Activated CD4-positive, alpha-beta T cell treated with anti-CD3 and anti-CD28 coated beads, Interleukin-2, amount 50 U/mL, for 16 hours (primary cell): Measurements from ENCODE around the gene MAN1C1.

Source experiments
- DNase-seq: peaks from one replicate; pipeline ENCODE4 v3.0.0-alpha.2; 2020

MAN1C1 gene

DNA sequence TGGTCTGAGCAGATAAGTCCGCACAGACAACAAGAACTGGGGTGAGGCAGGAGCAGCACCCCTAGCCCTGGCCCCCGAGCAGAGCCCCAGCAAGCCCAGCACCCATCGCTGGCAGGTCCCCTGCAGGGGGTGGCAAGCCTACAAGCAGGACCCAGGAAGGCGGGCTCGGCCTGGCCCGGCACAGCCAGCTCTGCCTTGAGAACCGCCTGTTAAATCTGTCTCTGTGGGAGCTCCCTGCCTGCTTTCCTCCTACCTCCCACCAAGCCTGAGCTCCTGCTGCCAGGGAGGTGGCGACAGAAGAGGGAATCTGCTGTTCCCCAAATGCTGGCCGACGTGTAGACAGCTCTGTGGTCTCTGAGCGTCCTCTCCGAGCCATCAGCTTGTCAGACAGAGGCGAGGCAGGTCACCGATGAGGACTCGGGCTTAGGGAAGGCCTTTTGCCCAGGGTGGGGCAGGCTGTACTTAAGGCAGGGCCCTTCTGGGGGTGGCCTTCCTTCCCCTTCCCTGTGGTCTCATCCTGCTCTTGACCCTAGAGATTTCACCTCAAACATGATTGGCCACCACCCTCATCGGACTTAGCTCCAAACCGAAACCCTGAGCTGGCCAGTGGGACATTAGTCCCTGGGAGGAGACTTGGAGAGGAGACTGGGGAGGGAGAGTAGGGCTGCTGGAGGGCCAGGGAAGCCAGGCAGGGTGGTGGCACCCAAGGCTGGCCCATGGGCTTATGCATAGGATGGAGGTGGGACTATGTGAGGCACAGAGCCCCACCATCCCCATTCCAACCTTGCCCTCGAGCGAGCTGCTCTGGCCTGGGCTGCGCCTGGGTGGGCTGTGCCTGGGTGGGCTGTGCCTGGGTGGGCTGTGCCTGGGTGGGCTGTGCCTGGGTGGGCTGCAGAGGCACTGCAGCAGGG, 191.1 kb downstream of the MAN1C1 start:
- DNase-seq: no peak

DNA sequence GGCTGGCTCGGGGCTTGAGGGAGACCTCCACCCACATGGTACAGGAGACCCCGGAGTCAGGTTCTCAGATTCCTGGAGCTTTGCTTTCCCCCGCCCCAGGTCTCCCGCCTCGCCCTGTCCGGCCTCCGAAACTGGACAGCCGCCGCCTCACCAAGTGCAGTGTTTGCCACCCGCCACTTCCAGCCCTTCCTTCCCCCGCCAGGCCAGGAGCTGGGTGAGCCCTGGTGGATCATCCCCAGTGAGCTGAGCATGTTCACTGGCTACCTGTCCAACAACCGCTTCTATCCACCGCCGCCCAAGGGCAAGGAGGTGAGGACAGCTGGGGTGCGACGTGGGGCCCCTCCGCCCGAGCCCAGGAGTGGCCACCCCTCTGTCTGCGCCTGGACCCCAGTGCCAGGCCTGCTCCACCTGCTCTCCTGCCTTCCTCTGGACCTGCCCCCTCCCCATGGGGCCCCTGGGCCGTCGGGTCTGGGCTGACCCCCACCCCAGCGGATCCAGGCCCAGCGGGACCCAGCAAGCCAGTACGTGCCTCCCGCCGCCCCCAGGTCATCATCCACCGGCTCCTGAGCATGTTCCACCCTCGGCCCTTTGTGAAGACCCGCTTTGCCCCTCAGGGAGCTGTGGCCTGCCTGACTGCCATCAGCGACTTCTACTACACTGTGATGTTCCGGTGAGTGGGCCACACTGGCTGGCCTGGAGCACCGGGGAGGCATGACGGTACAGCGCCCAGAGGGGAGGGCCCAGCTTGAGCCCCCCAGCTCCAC, 192.1 kb downstream of the MAN1C1 start:
- DNase-seq: no peak

DNA sequence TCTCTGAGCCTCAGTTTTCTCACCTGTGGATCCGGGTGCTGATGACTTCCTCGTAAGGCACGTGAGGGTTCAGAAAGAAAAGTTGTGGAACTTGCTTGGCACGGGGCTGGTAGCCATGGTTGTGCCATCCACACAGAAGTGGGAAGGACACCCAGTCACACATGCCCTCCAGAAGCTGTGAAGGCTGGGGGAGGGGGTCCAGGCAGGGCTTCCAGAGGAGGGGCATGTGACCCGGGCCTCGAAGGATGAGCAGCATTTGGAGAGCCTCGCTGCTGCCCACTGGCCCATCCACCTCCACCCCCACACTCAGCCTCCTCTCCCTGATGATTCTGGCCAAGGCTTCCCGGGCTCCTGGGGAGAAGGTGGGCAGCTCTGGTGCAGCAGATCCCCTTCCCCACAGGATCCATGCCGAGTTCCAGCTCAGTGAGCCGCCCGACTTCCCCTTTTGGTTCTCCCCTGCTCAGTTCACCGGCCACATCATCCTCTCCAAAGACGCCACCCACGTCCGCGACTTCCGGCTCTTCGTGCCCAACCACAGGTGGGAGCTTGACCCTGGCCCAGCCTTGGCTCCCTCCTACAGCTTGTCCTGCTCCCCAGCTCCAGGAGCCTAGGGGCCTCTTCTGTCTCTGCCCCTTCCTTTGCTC, 192.8 kb downstream of the MAN1C1 start:
- no peak for DNase-seq

DNA sequence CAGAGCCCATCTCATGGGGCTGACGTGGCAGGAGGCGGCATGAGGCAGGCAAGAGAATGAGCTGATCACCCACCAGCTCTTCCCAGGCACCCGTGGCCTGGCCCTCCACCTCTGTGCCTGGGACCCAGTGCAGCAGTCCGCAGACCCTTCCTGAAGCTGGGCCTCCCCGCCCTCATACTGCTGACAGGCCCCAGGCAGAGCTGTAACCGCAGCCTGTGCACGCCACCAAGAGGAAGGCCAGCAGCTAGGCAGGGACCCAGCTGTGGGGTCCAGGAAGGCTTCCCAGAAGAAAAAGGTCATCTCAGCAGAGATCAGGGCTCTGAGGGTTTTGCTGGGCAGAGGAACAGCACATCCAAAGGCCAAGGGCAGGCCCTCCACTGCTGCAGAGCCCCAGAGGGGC, 193.3 kb downstream of the MAN1C1 start:
- no peak for DNase-seq

DNA sequence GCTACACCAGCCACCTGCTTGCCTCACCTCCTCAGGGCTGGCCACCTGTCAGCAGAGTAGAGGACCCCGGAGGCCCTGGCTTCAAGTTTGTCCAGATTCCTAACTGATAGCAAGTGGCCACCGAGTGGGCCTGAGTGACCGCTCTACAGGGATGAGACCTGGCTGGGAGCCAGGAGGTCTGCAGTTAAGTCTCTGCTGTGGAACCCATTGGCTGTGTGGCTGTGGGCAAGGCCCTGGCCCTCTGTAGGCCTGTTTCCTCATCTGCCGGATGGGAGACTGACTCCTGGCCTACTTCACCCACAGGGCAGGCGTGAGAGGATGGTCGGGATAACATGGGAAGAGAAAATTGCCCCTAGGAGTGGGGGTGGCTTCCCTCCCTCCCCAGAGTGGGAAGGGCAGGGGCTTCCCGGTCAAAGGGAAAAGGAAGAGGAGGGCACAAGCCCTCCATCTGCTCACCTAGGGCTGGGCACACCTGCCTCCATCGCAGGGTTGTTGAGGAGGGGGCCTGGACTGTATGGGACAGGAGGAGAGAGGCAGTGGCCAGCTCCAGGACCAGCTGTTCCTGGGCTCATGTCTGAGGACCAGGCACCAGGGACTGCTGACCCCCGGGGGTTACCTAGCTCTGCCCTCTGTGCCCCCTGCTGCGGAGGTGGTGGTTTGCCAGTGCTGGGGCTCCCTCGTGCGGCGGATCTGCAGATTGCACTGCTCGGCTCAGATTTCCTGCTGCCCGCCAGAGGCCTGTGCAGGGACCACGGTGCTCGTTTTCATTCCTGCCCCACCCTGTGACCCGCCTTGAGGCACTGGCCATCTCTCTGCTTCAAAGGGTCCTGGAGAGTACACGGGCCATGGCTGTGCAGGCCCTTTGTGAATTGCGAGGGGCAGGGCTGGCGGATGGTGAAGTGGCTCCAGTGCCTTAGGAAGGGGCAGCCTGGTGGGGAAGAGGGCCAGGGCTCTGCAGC, 194.0 kb downstream of the MAN1C1 start:
- peak; percentile 74 for DNase-seq

DNA sequence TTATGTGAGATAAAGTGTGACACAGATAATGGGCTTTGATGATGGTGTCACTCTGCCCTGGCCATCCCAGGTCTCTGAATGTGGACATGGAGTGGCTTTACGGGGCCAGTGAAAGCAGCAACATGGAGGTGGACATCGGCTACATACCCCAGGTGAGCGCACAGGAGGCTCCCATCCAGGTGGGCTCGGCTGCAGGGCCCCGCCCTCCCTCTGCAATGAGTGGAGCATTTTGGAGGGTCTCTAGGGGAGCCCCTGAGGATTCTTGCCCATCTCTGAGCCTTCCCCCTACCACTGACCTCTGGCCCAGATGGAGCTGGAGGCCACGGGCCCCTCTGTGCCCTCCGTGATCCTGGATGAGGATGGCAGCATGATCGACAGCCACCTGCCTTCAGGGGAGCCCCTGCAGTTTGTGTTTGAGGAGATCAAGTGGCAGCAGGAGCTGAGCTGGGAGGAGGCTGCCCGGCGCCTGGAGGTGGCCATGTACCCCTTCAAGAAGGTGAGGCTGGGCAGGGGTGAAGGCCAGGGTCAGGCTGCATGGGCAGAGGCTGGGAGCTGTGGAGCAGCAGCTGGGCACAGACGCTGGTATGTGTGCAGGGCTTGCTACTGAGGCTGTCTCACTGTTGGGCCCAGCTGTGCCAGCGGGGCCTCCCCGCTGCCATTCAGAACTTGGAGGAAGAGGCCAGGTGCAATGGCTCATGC, 194.9 kb downstream of the MAN1C1 start:
- DNase-seq: no peak

DNA sequence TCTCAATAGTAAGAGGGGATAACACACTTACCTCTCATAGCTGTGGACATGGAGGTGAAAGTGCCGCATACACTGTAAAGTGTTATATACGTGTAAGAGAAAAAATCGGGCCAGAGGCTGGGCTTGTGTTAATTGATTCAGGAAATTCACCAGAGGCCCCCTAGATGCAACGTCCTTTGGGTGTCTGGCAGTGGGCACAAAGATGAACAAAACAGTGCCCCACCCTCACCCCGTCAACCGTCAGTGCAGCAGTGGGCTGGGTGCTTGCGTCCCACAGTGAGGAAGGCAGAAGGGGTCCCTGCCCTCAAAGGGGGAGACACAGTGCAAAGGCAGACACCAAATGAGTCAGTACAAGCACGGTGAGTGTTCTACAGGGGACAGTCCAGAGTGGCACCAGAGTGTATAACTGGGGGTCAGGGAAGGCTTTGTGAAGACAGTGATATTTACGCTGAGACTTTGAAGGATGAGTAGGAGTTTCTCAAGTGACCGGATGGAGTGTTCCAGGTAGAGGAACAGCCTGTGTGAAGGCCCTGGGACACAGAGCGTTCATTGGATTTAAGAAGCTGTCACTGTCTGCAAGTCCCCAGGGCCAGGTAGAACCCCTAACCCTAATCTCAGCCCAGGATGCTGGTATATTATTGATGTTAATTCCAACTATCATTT, 196.6 kb downstream of the MAN1C1 start:
- no peak for DNase-seq

DNA sequence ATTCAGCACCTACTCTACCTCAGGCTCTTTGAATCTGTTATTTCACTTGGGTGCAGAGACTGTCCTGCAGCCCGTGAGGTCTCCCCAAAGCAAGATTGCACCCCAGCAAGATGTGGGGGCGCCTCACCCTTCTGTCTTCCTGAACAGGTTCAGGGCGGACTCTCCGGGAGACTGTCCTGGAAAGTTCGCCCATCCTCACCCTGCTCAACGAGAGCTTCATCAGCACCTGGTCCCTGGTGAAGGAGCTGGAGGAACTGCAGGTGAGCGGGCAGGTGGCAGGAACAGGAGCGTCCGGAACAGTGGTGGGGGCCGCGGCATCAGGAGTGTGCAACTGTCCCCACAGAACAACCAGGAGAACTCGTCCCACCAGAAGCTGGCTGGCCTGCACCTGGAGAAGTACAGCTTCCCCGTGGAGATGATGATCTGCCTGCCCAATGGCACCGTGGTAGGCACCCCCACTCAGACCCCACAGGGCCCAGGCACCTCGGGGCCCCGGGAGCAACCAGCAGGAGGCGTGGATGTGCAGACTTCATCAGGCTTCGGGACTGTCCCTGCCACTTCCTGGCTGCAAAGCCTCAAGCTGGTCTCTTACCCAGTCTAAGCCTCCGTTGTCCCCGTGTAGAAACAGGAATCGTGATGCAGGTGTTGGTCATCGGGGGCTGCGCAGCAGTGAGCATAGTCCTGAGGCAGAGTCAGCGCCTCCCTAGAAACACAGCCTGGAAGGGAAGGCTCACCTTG, 197.3 kb downstream of the MAN1C1 start:
- DNase-seq: no peak

DNA sequence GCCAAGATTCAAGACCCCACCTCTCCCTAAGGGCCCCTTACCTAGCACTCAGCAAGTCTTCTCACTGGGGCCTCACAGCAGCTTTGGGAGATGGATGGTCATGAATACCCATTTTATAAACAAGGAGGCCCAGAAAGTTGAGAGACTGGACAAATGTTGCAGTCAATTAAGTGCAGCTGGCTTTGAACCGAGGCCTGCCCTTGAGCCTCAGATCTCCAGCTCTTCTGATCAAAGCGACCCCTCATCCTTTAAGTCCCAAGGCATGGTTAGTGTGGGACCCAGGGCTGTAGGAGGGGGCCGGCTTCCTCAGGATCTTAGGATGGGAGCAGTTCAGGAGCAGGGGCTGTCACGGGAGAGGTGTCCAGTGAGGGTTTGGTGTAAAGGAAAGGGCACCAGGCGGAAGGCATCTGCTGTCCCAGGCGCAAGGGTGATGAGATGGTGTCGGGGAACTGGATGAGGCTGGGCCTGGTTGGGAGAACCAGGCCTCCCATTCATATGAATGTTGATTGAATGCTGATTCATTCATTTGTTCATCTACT, 198.0 kb downstream of the MAN1C1 start:
- DNase-seq: no peak

DNA sequence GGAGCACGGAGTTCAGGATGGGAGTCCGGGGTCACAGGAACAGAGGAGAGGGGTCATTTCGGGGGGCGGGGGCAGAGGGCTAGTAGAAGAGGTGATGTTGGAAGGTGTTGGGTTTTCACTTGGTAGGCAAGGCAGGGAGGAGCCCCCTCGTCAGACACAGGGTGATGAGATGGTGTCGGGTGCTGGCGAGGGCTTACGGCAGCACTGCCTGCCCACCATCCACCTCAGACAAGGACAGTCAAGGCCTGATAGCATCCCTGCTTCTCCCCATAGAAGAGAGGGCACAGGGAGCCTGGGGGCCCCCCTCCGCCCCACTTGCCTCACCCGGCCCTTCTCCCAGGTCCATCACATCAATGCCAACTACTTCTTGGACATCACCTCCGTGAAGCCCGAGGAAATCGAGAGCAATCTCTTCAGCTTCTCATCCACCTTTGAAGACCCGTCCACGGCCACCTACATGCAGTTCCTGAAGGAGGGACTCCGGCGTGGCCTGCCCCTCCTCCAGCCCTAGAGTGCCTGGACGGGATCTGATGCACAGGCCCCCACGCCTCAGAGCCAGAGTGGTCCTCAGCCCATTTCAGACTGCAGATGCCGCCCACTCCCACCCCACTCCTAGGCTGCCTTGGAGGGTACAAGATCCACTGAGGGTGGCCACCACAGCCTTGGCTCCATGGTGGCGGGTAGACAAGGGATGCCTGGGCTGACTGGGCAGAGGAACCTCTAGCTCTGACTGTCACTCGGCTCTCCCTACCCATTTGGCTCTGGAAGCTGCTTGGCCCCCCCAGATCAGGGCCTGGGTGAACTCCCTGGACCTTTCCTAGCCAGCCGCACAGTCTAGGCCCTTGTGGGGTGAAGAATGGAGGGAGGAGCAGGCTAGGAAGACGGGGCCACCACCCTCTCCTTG, 198.9 kb downstream of the MAN1C1 start:
- DNase-seq: no peak

DNA sequence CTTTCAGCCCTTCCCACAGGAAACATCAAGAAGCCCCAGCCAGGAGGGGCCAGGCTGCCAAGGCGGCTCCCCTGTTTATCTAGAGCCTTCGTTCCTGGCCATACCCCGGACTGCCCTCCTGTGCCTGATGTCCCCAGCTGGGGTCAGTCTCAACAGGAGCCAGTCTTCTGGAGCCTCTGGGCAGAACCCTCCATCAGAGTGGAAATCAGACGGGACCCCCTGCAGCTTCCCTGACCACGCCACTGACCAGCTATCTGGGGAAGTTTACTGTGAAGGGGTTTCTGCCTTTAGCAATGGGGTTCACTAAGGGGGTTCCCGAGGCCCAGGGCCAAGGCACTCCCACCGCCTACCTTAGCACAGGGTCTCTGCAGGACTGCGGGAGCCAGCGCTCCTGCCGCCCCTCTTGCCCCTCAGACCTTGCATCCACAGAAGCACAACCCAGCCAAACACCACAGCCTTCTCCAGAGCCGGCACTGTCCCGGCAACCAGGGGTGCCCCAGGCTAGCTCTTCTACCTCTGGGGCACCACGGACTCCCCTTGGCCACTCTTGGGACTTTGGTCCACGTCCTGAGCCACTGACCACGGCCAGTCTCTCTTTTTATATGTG, 199.6 kb downstream of the MAN1C1 start:
- no peak for DNase-seq

DNA sequence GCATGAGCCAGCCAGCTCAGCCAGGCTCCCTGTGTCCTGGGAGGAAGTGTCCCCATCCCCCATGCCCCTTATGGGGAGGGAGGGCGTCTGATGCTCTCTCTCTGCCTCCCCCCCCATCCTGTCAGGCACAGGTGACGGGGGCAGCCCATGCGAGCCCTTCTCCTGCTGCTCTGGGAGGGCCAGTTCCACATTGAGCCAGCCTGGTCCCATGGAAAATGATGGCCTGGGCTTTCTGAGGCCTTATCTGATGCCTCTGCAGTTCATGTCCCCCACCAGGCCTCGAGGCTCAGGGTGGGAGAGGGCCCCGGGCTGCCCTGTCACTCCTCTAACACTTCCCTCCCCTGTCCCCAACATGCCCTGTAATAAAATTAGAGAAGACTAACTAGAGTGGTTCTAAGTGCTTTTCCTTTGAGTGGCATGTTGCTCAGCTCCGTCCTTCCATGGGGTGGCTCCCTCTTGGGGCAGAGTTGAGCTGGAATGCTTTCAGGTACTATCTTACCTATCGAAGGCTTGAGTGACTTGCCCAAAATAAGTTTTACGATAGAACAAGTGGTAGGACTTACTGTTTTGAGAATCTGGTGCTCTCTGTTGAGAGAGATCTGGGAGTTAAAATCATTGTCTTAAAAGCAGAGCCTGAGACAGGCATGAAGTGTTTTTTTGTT, 201.4 kb downstream of the MAN1C1 start:
- DNase-seq: no peak

DNA sequence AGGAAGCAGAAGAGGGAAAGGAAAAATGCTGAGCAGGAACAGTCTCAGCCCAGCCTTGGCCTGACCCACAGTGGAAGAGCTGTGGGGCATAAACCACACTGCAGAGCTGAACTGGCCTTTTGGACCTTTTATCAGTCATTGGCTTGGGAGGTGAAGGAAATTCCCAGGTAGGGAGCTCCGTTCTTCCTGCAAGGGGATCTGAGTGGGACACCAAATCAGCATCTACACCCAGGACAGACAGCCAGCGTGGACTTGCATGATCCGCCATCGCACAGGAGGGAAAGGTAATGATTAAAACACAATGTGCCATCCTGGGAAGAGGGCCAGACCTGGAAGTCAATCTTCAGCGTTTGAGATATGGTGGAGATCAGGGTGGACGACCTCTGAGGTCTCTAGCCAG, 202.0 kb downstream of the MAN1C1 start:
- DNase-seq: no peak

DNA sequence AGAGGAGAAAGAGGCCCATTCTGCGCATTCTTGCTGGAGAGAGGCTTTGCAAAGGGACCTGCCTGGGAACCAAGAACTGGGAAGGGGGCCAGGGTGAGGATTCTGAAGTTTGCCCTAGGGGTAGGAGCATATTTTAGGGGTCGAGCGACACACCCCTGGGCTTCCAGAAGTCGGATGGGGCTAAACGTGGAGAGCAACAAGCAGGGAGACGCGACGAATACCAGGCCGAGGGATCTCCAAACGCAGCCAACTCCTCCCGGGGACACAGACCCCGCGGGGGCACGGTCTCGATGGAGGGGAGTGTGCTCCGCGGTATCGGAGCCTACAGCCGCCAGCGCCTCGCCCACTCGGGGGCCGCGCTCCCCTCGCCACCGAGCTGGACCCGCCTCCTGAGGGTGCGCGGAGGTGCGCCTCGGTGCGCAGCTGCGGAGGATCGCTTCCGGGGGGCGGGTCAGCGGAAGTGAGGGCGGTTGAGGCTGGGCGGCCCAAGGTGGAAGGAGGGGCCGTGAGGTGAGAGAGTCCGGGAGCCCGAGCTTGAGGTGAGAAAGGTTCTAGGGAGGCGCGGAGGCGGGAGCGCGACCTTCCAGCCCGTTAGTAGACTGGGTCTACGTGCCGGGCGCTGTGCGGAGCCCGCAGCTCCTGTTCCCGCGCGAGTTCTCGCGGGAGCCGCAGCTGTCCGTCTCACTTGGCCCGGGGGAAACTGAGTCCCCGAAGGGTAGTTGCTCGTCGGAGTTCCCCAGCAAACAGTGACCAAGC, 203.1 kb downstream of the MAN1C1 start, which contains the start of gene MTFR1L:
MTFR1L (plus strand) TSS at position 464 of the 756 bp plus-strand sequence. CDS start 3,151 bp downstream, outside the sequence.
- peak; percentile 92 for DNase-seq

DNA sequence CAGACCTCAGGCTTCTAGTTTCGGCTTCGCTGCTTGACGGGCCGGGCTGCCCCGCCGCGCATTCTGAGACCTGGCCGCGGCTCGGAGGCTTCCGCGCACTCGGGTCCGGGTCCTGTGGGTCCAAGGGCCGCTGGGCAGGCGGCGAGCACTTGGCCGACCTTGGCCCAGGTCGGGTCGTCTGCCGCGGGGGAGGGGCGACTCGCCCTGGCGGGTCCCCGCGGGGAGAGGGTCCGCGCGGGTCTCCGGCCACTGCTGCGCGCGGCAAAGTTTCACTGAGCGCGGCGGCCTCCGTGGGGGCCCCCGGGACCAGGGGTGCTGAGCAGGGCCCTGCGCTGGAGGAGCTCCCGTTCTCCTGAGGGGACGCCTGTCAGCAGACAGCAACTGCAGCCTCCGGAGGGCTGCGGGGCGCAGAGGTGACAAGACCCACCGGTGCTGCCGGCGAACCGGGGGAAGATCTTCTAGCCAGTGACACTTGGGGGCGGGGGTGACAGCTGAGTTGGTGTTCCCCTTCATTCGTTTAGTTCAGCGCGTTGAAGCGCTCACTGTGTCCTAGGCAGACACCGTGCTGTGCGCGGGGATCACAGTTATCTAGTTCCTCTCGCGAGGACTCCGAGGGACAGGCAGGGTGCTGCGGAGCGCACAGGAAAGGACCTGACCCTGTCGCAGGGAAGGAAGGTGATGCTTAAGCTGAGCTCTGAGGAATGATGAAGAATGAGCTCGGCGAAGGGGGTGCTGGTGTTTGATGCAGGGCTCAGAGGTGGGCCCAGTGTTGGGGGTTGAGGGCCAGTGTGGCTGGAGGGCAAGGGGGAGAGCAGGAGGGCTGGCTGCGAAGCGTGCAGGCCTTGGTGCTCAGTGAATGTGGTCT, 203.9 kb downstream of the MAN1C1 start:
- DNase-seq: peak; percentile 77

DNA sequence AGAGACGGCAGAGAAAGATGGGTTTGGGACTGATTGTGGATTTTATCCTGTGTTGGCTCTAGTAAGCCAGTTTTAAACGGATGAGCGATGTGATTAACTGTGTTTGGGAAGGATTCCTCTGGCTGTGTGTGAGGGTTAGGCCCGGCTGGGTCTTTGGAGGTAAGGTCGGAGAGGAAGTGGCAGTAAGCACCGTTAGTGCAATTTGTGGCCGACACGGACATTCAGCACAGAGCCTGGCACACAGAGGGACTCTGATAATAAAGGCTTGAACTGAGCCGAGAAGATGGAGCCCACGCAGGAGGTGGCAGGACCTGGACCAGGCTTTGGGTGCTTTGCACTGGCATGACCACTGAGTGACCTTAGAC, 204.5 kb downstream of the MAN1C1 start:
- no peak for DNase-seq
